ENCODE measurements around the gene SYNGR1. TPM values are rescaled to one million over a fixed set of nuclear protein-coding genes. Genes with fewer than 3 reads are reported as not detected.

The SYNGR1 gene
- total and polyA plus RNA-seq, 2 of the 8 experiments (the other 6 are each of a cell fraction or from before 2014, with no cell fraction given), result 32.5 to 84.7 TPM

GRCh38 chr22:39434721-39435120 is 84.9 kb downstream of the SYNGR1 start (continued):
- TF ChIP-seq HDAC2 (IDR thresholded peaks at IDR 0.05; ENCODE audit: borderline replicate concordance in 1 of 2, low read depth in 2 of 2, low read length in 2 of 2) (no peak), CBX5 (IDR thresholded peaks at IDR 0.05; ENCODE audit: low read depth, low read length) (no peak), RAD21 (IDR thresholded peaks at IDR 0.05 in 1 of 2, conservative IDR thresholded peaks at IDR 0.05 in 1 of 2; ENCODE audit: low read depth in 2 of 2, low read length in 2 of 2) (no peak)

Small RNA genes lying within 50 kb of the gene (small RNA-seq; reads per million reads assigned to genes)
- gene SNORD43 (ENCODE audit: insufficient read depth), result not detected
- gene SNORD83A (ENCODE audit: insufficient read depth), result 499 reads per million, percentile 99 among the genes with 10 or more reads in this experiment
- not detected for gene SNORD83B (ENCODE audit: insufficient read depth)

Other genes starting within 250 kb of the SYNGR1 start
- gene CBX7, start 197.3 kb upstream of the SYNGR1 start, total RNA-seq (2021; fragmentation: NEBNext Ultra II Directional; extraction: Animal tissue kit (Norgen Biotek cat#: 25700)), result 8.7 TPM in 2 replicates
- 6.9 and 12.3 TPM in 2 replicates for gene CBX7, start 197.3 kb upstream of the SYNGR1 start, polyA plus RNA-seq (2011; rRNA removed)
- gene PDGFB, start 105.0 kb upstream of the SYNGR1 start, total RNA-seq (2021; fragmentation: NEBNext Ultra II Directional; extraction: Animal tissue kit (Norgen Biotek cat#: 25700)), result 8.5 and 9.6 TPM in 2 replicates
- gene PDGFB, start 105.0 kb upstream of the SYNGR1 start, polyA plus RNA-seq (2011; rRNA removed), result 3.9 and 5.5 TPM in 2 replicates
- gene RPL3, start 30.4 kb upstream of the SYNGR1 start, total RNA-seq (2021; fragmentation: NEBNext Ultra II Directional; extraction: Animal tissue kit (Norgen Biotek cat#: 25700)), result 2,801 and 2,865 TPM in 2 replicates
- gene RPL3, start 30.4 kb upstream of the SYNGR1 start, polyA plus RNA-seq (2011; rRNA removed), result 5,362 and 5,466 TPM in 2 replicates
- gene TAB1, start 49.8 kb downstream of the SYNGR1 start, total RNA-seq (2021; fragmentation: NEBNext Ultra II Directional; extraction: Animal tissue kit (Norgen Biotek cat#: 25700)), result 23.1 and 26.1 TPM in 2 replicates
- gene TAB1, start 49.8 kb downstream of the SYNGR1 start, polyA plus RNA-seq (2011; rRNA removed), result 38.0 and 77.1 TPM in 2 replicates
- gene MGAT3, start 107.0 kb downstream of the SYNGR1 start, total RNA-seq (2021; fragmentation: NEBNext Ultra II Directional; extraction: Animal tissue kit (Norgen Biotek cat#: 25700)), result 8.5 and 9.2 TPM in 2 replicates
- 4.3 and 6.3 TPM in 2 replicates for gene MGAT3, start 107.0 kb downstream of the SYNGR1 start, polyA plus RNA-seq (2011; rRNA removed)
- gene MIEF1, start 152.3 kb downstream of the SYNGR1 start, total RNA-seq (2021; fragmentation: NEBNext Ultra II Directional; extraction: Animal tissue kit (Norgen Biotek cat#: 25700)), result 31.4 and 32.7 TPM in 2 replicates
- 16.8 and 21.0 TPM in 2 replicates for gene MIEF1, start 152.3 kb downstream of the SYNGR1 start, polyA plus RNA-seq (2011; rRNA removed)
- 543 and 553 TPM in 2 replicates for gene ATF4, start 170.6 kb downstream of the SYNGR1 start, total RNA-seq (2021; fragmentation: NEBNext Ultra II Directional; extraction: Animal tissue kit (Norgen Biotek cat#: 25700))
- 685 and 704 TPM in 2 replicates for gene ATF4, start 170.6 kb downstream of the SYNGR1 start, polyA plus RNA-seq (2011; rRNA removed)
- 77.5 and 77.9 TPM in 2 replicates for gene RPS19BP1, start 182.8 kb downstream of the SYNGR1 start, total RNA-seq (2021; fragmentation: NEBNext Ultra II Directional; extraction: Animal tissue kit (Norgen Biotek cat#: 25700))
- gene RPS19BP1, start 182.8 kb downstream of the SYNGR1 start, polyA plus RNA-seq (2011; rRNA removed), result 97.9 and 120 TPM in 2 replicates
- gene CACNA1I, start 220.8 kb downstream of the SYNGR1 start, total RNA-seq (2021; fragmentation: NEBNext Ultra II Directional; extraction: Animal tissue kit (Norgen Biotek cat#: 25700)), result 1.2 and 1.3 TPM in 2 replicates
- 0.77 and 1.3 TPM in 2 replicates for gene CACNA1I, start 220.8 kb downstream of the SYNGR1 start, polyA plus RNA-seq (2011; rRNA removed)